ENCODE measurements around the gene KLK14. TPM values are rescaled to one million over a fixed set of nuclear protein-coding genes. Genes with fewer than 3 reads are reported as not detected.

KLK14 gene
- total and polyA plus RNA-seq, 8 donors, result 0.17 to 0.45 (median 0.27) TPM; not detected in 2

GRCh38 chr19:51030631-51031030, 52.1 kb downstream of the KLK14 start:
- DNase-seq (no peak), ATAC-seq (no peak)
- Histone ChIP-seq H3K36me3 (no peaks in the 10 kb centered on the region), H3K4me3 (no peak overlapping the region), H3K4me1 (no peaks in the 10 kb centered on the region), H3K27me3 (peaks cover 2 to 77% of the 10 kb centered on the region in 2 donors), H3K9me3 (no peaks in the 10 kb centered on the region), H3K27ac (no peak overlapping the region)
- no peak for TF ChIP-seq CTCF (IDR thresholded peaks at IDR 0.05)
- intact Hi-C loops (cut with DNase I), result no loop called here

GRCh38 chr19:51029718-51030117, 53.0 kb downstream of the KLK14 start:
- Histone ChIP-seq H3K9me3 (no peaks in the 10 kb centered on the region), H3K4me1 (no peaks in the 10 kb centered on the region), H3K36me3 (no peaks in the 10 kb centered on the region), H3K27ac (no peak overlapping the region), H3K4me3 (no peak overlapping the region), H3K27me3 (peaks cover 4 to 77% of the 10 kb centered on the region in 2 donors)
- intact Hi-C loops (cut with DNase I), result loop anchor here in 1 of 2 donors (10.0 kb wide), 1 partner anchor 145 kb away; no protein-coding TSS in a partner anchor
- no peak for ATAC-seq
- no peak for DNase-seq
- TF ChIP-seq CTCF (IDR thresholded peaks at IDR 0.05), result no peak

Other genes with a start within 250 kb of the KLK14 start
- not detected for gene KLK15, start 249.3 kb downstream of the KLK14 start, total RNA-seq
- not detected for gene KLK15, start 249.3 kb downstream of the KLK14 start, polyA plus RNA-seq (ENCODE audit: insufficient read length in 6 of 6)
- not detected for gene KLK3, start 228.0 kb downstream of the KLK14 start, total RNA-seq
- gene KLK3, start 228.0 kb downstream of the KLK14 start, polyA plus RNA-seq (ENCODE audit: insufficient read length in 6 of 6), result not detected
- not detected for gene KLK2, start 209.4 kb downstream of the KLK14 start, total RNA-seq
- gene KLK2, start 209.4 kb downstream of the KLK14 start, polyA plus RNA-seq (ENCODE audit: insufficient read length in 6 of 6), result not detected
- not detected for gene KLK4, start 171.5 kb downstream of the KLK14 start, total RNA-seq
- gene KLK4, start 171.5 kb downstream of the KLK14 start, polyA plus RNA-seq (ENCODE audit: insufficient read length in 6 of 6), result not detected
- under 1 TPM in 1 of 2 donors, not detected in 1; 0.52 TPM for gene KLK5, start 129.8 kb downstream of the KLK14 start, total RNA-seq
- gene KLK5, start 129.8 kb downstream of the KLK14 start, polyA plus RNA-seq (ENCODE audit: insufficient read length in 6 of 6), result under 1 TPM; 0.21 to 0.99 (median 0.40) TPM
- not detected for gene KLK6, start 113.3 kb downstream of the KLK14 start, total RNA-seq
- under 1 TPM; 0.15 to 0.47 (median 0.29) TPM for gene KLK6, start 113.3 kb downstream of the KLK14 start, polyA plus RNA-seq (ENCODE audit: insufficient read length in 6 of 6)
- gene KLK7, start 99.0 kb downstream of the KLK14 start, total RNA-seq, result under 1 TPM in 1 of 2 donors, not detected in 1; 0.55 TPM
- under 1 TPM in 3 of 6 donors, not detected in 3; 0.08 to 0.09 (median 0.08) TPM for gene KLK7, start 99.0 kb downstream of the KLK14 start, polyA plus RNA-seq (ENCODE audit: insufficient read length in 6 of 6)
- gene KLK8, start 81.3 kb downstream of the KLK14 start, total RNA-seq, result not detected
- under 1 TPM in 1 of 6 donors, not detected in 5; 0.24 TPM for gene KLK8, start 81.3 kb downstream of the KLK14 start, polyA plus RNA-seq (ENCODE audit: insufficient read length in 6 of 6)
- gene KLK10, start 63.2 kb downstream of the KLK14 start, total RNA-seq, result 1 to 10 TPM; 1.3 to 3.4 TPM
- 1 to 10 TPM in 2 of 6 donors, under 1 TPM in 4; 0.35 to 2.1 (median 0.68) TPM for gene KLK10, start 63.2 kb downstream of the KLK14 start, polyA plus RNA-seq (ENCODE audit: insufficient read length in 6 of 6)
- gene KLK11, start 56.3 kb downstream of the KLK14 start, total RNA-seq, result 1 to 10 TPM; 3.6 to 7.2 TPM
- 1 to 10 TPM; 1.6 to 5.3 (median 3.2) TPM for gene KLK11, start 56.3 kb downstream of the KLK14 start, polyA plus RNA-seq (ENCODE audit: insufficient read length in 6 of 6)
- under 1 TPM in 1 of 2 donors, not detected in 1; 0.39 TPM for gene KLK12, start 47.9 kb downstream of the KLK14 start, total RNA-seq
- 1 to 10 TPM in 2 of 6 donors, under 1 TPM in 4; 0.31 to 1.3 (median 0.65) TPM for gene KLK12, start 47.9 kb downstream of the KLK14 start, polyA plus RNA-seq (ENCODE audit: insufficient read length in 6 of 6)
- gene KLK13, start 17.8 kb downstream of the KLK14 start, total RNA-seq, result 1 to 10 TPM in 1 of 2 donors, under 1 TPM in 1; 0.38 to 1.8 TPM
- under 1 TPM; 0.16 to 0.56 (median 0.22) TPM for gene KLK13, start 17.8 kb downstream of the KLK14 start, polyA plus RNA-seq (ENCODE audit: insufficient read length in 6 of 6)
- gene CTU1, start 25.5 kb upstream of the KLK14 start, total RNA-seq, result 1 to 10 TPM; 7.4 to 9.9 TPM
- 1 to 10 TPM; 1.6 to 3.7 (median 2.3) TPM for gene CTU1, start 25.5 kb upstream of the KLK14 start, polyA plus RNA-seq (ENCODE audit: insufficient read length in 6 of 6)
- 10 to 100 TPM in 1 of 2 donors, 1 to 10 TPM in 1; 8.0 to 46.5 TPM for gene SIGLEC9, start 42.0 kb upstream of the KLK14 start, total RNA-seq
- 1 to 10 TPM in 3 of 6 donors, under 1 TPM in 3; 0.63 to 1.7 (median 1.1) TPM for gene SIGLEC9, start 42.0 kb upstream of the KLK14 start, polyA plus RNA-seq (ENCODE audit: insufficient read length in 6 of 6)
- gene SIGLEC7, start 59.4 kb upstream of the KLK14 start, total RNA-seq, result 10 to 100 TPM in 1 of 2 donors, 1 to 10 TPM in 1; 7.3 to 10.4 TPM
- gene SIGLEC7, start 59.4 kb upstream of the KLK14 start, polyA plus RNA-seq (ENCODE audit: insufficient read length in 6 of 6), result under 1 TPM; 0.63 to 0.91 (median 0.76) TPM
- 10 to 100 TPM; 15.7 to 26.4 TPM for gene CD33, start 142.2 kb upstream of the KLK14 start, total RNA-seq
- 1 to 10 TPM; 3.3 to 4.5 (median 4.1) TPM for gene CD33, start 142.2 kb upstream of the KLK14 start, polyA plus RNA-seq (ENCODE audit: insufficient read length in 6 of 6)
- gene SIGLECL1, start 168.2 kb upstream of the KLK14 start, total RNA-seq, result not detected
- gene SIGLECL1, start 168.2 kb upstream of the KLK14 start, polyA plus RNA-seq (ENCODE audit: insufficient read length in 6 of 6), result not detected
- gene IGLON5, start 228.8 kb upstream of the KLK14 start, total RNA-seq, result not detected
- gene IGLON5, start 228.8 kb upstream of the KLK14 start, polyA plus RNA-seq (ENCODE audit: insufficient read length in 6 of 6), result 1 to 10 TPM; 1.0 to 4.1 (median 2.3) TPM

Measured in left lung (tissue), 10 donors.